ENCODE measurements around the gene ALG12. TPM values are rescaled to one million over a fixed set of nuclear protein-coding genes. Genes with fewer than 3 reads are reported as not detected.

Gene ALG12
- total RNA-seq, 1 experiment from 2014 or later, result 19.6 TPM

GRCh38 chr22:49882519-49883293 lies 35.5 kb downstream of the ALG12 start:
- DNase-seq (ENCODE audit: low read depth in 1 of 2, low spot score in 2 of 2), result no peak

GRCh38 chr22:49881856-49882255 lies 36.4 kb downstream of the ALG12 start:
- no peak overlapping the region for H3K4me3 ChIP-seq
- no peak for DNase-seq (ENCODE audit: low read depth in 1 of 2, low spot score in 2 of 2)
- no peak overlapping the region for H3K27ac ChIP-seq
- no peaks in the 10 kb centered on the region for H3K4me1 ChIP-seq (replicated peaks)
- no peaks in the 10 kb centered on the region; the same call in 1 of the 2 replicates for H3K9me3 ChIP-seq (replicated peaks)
- H3K36me3 ChIP-seq, result peaks cover 47% of the 10 kb centered on the region
- H3K27me3 ChIP-seq (replicated peaks), result no peaks in the 10 kb centered on the region

More at GRCh38 chr22:49882519-49883293, 35.5 kb downstream of the ALG12 start:
- Histone ChIP-seq H3K27ac (no peak overlapping the region), H3K27me3 (replicated peaks) (no peaks in the 10 kb centered on the region), H3K4me1 (replicated peaks) (no peaks in the 10 kb centered on the region), H3K4me3 (no peak overlapping the region), H3K9me3 (replicated peaks) (no peaks in the 10 kb centered on the region; the same call in 1 of the 2 replicates), H3K36me3 (peaks cover 50% of the 10 kb centered on the region)

- no peak for DNase-seq (ENCODE audit: low read depth in 1 of 2, low spot score in 2 of 2)
Observed at GRCh38 chr22:49880281-49880680, 38.0 kb downstream of the ALG12 start.

GRCh38 chr22:49879871-49880270 lies 38.4 kb downstream of the ALG12 start:
- no peak overlapping the region for H3K27ac ChIP-seq
- DNase-seq (ENCODE audit: low read depth in 1 of 2, low spot score in 2 of 2), result no peak
- no peak overlapping the region for H3K4me3 ChIP-seq
- no peaks in the 10 kb centered on the region for H3K27me3 ChIP-seq (replicated peaks)
- no peaks in the 10 kb centered on the region; the same call in 1 of the 2 replicates for H3K9me3 ChIP-seq (replicated peaks)
- H3K36me3 ChIP-seq, result peaks cover 33% of the 10 kb centered on the region
- H3K4me1 ChIP-seq (replicated peaks), result no peaks in the 10 kb centered on the region

More at GRCh38 chr22:49880281-49880680, 38.0 kb downstream of the ALG12 start:
- Histone ChIP-seq H3K4me1 (replicated peaks) (no peaks in the 10 kb centered on the region), H3K27ac (no peak overlapping the region), H3K9me3 (replicated peaks) (no peaks in the 10 kb centered on the region; the same call in 1 of the 2 replicates), H3K4me3 (no peak overlapping the region), H3K36me3 (peaks cover 37% of the 10 kb centered on the region), H3K27me3 (replicated peaks) (no peaks in the 10 kb centered on the region)

GRCh38 chr22:49878206-49878605 lies 40.0 kb downstream of the ALG12 start:
- peaks cover 16% of the 10 kb centered on the region for H3K36me3 ChIP-seq
- DNase-seq (ENCODE audit: low read depth in 1 of 2, low spot score in 2 of 2), result no peak
- H3K27ac ChIP-seq, result no peak overlapping the region
- H3K9me3 ChIP-seq (replicated peaks), result no peaks in the 10 kb centered on the region; the same call in 1 of the 2 replicates
- no peaks in the 10 kb centered on the region for H3K27me3 ChIP-seq (replicated peaks)
- no peaks in the 10 kb centered on the region for H3K4me1 ChIP-seq (replicated peaks)
- no peak overlapping the region for H3K4me3 ChIP-seq

- H3K36me3 ChIP-seq, result peaks cover 15% of the 10 kb centered on the region
- H3K9me3 ChIP-seq (replicated peaks), result no peaks in the 10 kb centered on the region; the same call in 1 of the 2 replicates
- no peaks in the 10 kb centered on the region for H3K4me1 ChIP-seq (replicated peaks)
- DNase-seq (ENCODE audit: low read depth in 1 of 2, low spot score in 2 of 2), result no peak
- H3K4me3 ChIP-seq, result no peak overlapping the region
- H3K27me3 ChIP-seq (replicated peaks), result no peaks in the 10 kb centered on the region
- H3K27ac ChIP-seq, result no peak overlapping the region
Observed at GRCh38 chr22:49877642-49878041, 40.6 kb downstream of the ALG12 start.

- peaks cover 22% of the 10 kb centered on the region for H3K36me3 ChIP-seq
- no peak for DNase-seq (ENCODE audit: low read depth in 1 of 2, low spot score in 2 of 2)
- no peaks in the 10 kb centered on the region for H3K27me3 ChIP-seq (replicated peaks)
- H3K4me3 ChIP-seq, result no peak overlapping the region
- peaks cover 14% of the 10 kb centered on the region for H3K9me3 ChIP-seq (replicated peaks)
- no peak overlapping the region for H3K27ac ChIP-seq
- no peaks in the 10 kb centered on the region for H3K4me1 ChIP-seq (replicated peaks)
Observed at GRCh38 chr22:49873228-49873940, 44.9 kb downstream of the ALG12 start.

GRCh38 chr22:49872347-49872746 lies 45.9 kb downstream of the ALG12 start:
- H3K27ac ChIP-seq, result no peak overlapping the region
- no peak overlapping the region for H3K4me3 ChIP-seq
- H3K36me3 ChIP-seq, result peaks cover 24% of the 10 kb centered on the region
- H3K9me3 ChIP-seq (replicated peaks), result peaks cover 23% of the 10 kb centered on the region
- no peaks in the 10 kb centered on the region for H3K27me3 ChIP-seq (replicated peaks)
- H3K4me1 ChIP-seq (replicated peaks), result no peaks in the 10 kb centered on the region
- no peak for DNase-seq (ENCODE audit: low read depth in 1 of 2, low spot score in 2 of 2)

- DNase-seq (ENCODE audit: low read depth in 1 of 2, low spot score in 2 of 2), result no peak
- H3K27me3 ChIP-seq (replicated peaks), result no peaks in the 10 kb centered on the region
- H3K4me1 ChIP-seq (replicated peaks), result no peaks in the 10 kb centered on the region
- peaks cover 26% of the 10 kb centered on the region for H3K9me3 ChIP-seq (replicated peaks)
- no peak overlapping the region for H3K4me3 ChIP-seq
- H3K27ac ChIP-seq, result no peak overlapping the region
- peaks cover 22% of the 10 kb centered on the region for H3K36me3 ChIP-seq
Observed at GRCh38 chr22:49871482-49871881, 46.8 kb downstream of the ALG12 start.

- peaks cover 20% of the 10 kb centered on the region for H3K36me3 ChIP-seq
- DNase-seq (ENCODE audit: low read depth in 1 of 2, low spot score in 2 of 2), result no peak
- no peak overlapping the region for H3K27ac ChIP-seq
- H3K27me3 ChIP-seq (replicated peaks), result no peaks in the 10 kb centered on the region
- H3K4me3 ChIP-seq, result no peak overlapping the region
- no peaks in the 10 kb centered on the region for H3K4me1 ChIP-seq (replicated peaks)
- H3K9me3 ChIP-seq (replicated peaks), result peaks cover 30% of the 10 kb centered on the region
Observed at GRCh38 chr22:49869845-49870712, 48.2 kb downstream of the ALG12 start.

- Histone ChIP-seq H3K36me3 (peaks cover 20% of the 10 kb centered on the region), H3K27ac (no peak overlapping the region), H3K4me1 (replicated peaks) (no peaks in the 10 kb centered on the region), H3K27me3 (replicated peaks) (no peaks in the 10 kb centered on the region), H3K4me3 (no peak overlapping the region), H3K9me3 (replicated peaks) (peaks cover 30% of the 10 kb centered on the region)
- DNase-seq (ENCODE audit: low read depth in 1 of 2, low spot score in 2 of 2), result no peak
Observed at GRCh38 chr22:49869086-49869830, 49.0 kb downstream of the ALG12 start.

- Histone ChIP-seq H3K36me3 (peaks cover 20% of the 10 kb centered on the region; the same call in 1 of the 2 replicates), H3K9me3 (replicated peaks) (peaks cover 30% of the 10 kb centered on the region), H3K4me3 (no peak overlapping the region), H3K4me1 (replicated peaks) (no peaks in the 10 kb centered on the region), H3K27ac (no peak overlapping the region), H3K27me3 (replicated peaks) (no peaks in the 10 kb centered on the region)
- no peak for DNase-seq (ENCODE audit: low read depth in 1 of 2, low spot score in 2 of 2)
Observed at GRCh38 chr22:49867303-49868265, 50.7 kb downstream of the ALG12 start.

All from SJSA1 (cell line).